H1 (cell line): ENCODE measurements around the gene RAB22A. TPM values are rescaled to one million over a fixed set of nuclear protein-coding genes. Genes with fewer than 3 reads are reported as not detected.

Source experiments
- EP300 ChIP-seq, 2 experiments: IDR thresholded peaks; 1 replicate in 1 of 2; 2 replicates in 1 of 2; pipeline ENCODE4 v1.6.1; 2011 to 2012; ENCODE audit warnings: low read depth in 2 of 2, low read length in 2 of 2, mild to moderate bottlenecking in 2 of 2, borderline replicate concordance in 1 of 2, inconsistent platforms in 1 of 2, moderate library complexity in 1 of 2
- JUND ChIP-seq: IDR thresholded peaks from 2 replicates; pipeline ENCODE4 v1.6.1; 2011; ENCODE audit warnings: mild to moderate bottlenecking, improper control_type of control experiment, low read length
- POLR2A ChIP-seq, 2 experiments: IDR thresholded peaks; 1 replicate in 1 of 2; 2 replicates in 1 of 2; pipeline ENCODE4 v1.6.1; 2011; ENCODE audit warnings: low read depth in 2 of 2, low read length in 2 of 2, mild to moderate bottlenecking in 2 of 2; ENCODE audit errors: control extremely low read depth in 1 of 2
- TAF7 ChIP-seq: optimal IDR thresholded peaks from 2 replicates; pipeline ENCODE3; 2011; ENCODE audit warnings: low read depth, mild to moderate bottlenecking, inconsistent platforms, low read length, moderate library complexity, borderline replicate concordance
- TCF12 ChIP-seq: IDR thresholded peaks from 2 replicates; pipeline ENCODE4 v1.6.1; 2011; ENCODE audit warnings: low read depth, mild to moderate bottlenecking, low read length
- polyA plus RNA-seq, 7 experiments: library from polyadenylated mRNA; depleted of rRNA in 3 of 7; stranded (reverse) in 5 of 7; unstranded in 2 of 7; fragments of >200 nt in 5 of 7; fragments of 200-250 nt in 2 of 7; gene quantifications; 1 replicate in 5 of 7; 2 replicates in 1 of 7; 4 replicates in 1 of 7; pipeline versions ENCODE4 v1.2.1 to v1.2.3, GENCODE V29; 2011 to 2013; ENCODE audit warnings: missing spikeins in 2 of 7, mixed read lengths in 2 of 7
- total RNA-seq: library from RNA; stranded (reverse); fragmentation: NEBNext Ultra II Directional; extraction: Animal tissue kit (Norgen Biotek cat#: 25700); gene quantifications from 2 replicates; pipeline ENCODE4 v1.2.1, GENCODE V29; 2021

RAB22A gene
- total and polyA plus RNA-seq, 2 of the 8 experiments (the other 6 are each of a cell fraction or from before 2014, with no cell fraction given), result 3.1 to 6.6 TPM

DNA sequence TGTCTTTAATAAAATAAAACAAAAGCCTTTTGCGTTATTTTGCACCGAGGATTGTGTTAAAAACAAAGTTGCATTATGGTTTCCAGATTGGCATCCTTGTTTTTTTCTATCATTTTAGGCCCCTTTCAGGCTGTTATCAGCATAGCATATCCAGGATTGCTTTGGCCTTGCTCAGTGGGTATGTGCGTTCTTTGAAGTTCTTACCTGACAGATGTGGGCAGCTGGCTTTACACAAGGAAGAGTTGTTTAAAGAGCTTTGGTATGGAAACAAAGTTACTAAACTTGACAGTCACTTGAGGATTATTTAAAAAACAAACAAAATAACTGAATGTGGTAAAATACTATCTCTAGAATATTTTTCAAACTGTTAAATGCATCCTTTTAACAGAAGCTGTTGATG is 86.1 kb downstream of the RAB22A start (continued):
- TF ChIP-seq JUND (no peak), EP300 (IDR thresholded peaks at IDR 0.05; ENCODE audit: borderline replicate concordance in 1 of 2, low read depth in 2 of 2, low read length in 2 of 2) (no peak), TCF12 (no peak), POLR2A (IDR thresholded peaks at IDR 0.05; ENCODE audit: control extremely low read depth in 1 of 2, low read depth in 2 of 2, low read length in 2 of 2) (no peak), TAF7 (no peak)
